Stimulated activated naive CD8-positive, alpha-beta T cell treated with anti-CD3 and anti-CD28 coated beads, Interleukin-15, Interleukin-2, amounts not matched to agents 100 U/mL and 50 U/mL, for 24 hours (primary cell): ENCODE data around the gene GDF2.

ENCODE experiments used
- ATAC-seq: fragments of 150-1000 bp; cut with Tn5 transposase; one replicate; pipeline ENCODE4 v1.10.0; 2021
- DNase-seq: peaks from one replicate; pipeline ENCODE4 v3.0.0; 2021

GDF2 gene

DNA sequence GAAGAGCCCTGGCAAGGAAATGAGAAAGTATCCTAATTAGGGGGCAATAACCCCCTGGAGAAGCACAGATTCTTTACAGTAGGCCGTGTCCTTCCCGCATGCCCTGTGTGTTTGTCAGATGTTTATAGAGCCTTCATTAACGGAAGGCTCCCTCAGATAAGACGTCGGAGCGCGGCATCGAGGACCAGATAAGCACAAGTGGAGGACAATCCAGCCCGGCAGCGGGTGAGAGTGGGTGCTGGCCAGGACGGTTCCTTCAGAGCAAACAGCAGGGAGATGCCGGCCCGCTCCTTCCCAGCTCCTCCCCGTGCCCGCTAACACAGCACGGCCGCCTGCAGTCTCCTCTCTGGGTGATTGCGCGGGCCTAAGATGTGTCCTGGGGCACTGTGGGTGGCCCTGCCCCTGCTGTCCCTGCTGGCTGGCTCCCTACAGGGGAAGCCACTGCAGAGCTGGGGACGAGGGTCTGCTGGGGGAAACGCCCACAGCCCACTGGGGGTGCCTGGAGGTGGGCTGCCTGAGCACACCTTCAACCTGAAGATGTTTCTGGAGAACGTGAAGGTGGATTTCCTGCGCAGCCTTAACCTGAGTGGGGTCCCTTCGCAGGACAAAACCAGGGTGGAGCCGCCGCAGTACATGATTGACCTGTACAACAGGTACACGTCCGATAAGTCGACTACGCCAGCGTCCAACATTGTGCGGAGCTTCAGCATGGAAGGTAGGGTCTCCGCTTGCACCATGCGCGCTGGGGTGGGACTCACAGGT, at the start of gene GDF2:
Gene GDF2 (plus strand): TSS at position 155 of the 762 bp plus-strand sequence. CDS start 215 bp downstream, at position 370.
- DNase-seq = no peak
- ATAC-seq = no peak

DNA sequence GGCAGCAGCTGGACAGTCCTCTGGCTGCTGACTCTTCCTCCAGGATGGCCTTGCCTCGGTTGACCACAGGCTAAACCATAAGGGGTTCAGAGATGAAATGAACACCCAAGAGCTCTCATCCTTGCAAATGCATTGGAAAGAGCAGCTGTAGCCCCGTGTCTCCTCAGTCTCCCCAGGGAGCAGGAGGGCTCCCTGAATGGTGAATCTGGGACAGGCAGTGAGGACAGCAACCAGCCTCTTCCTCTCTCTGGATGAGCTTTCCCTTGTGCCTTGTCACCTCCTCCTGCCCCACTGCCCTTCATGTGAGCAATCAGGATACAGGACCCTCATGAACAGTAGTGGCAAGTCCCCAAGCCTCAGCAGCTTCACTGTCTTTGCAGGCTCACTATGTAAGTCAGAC, 46.2 kb upstream of the GDF2 start:
- DNase-seq = no peak
- no peak for ATAC-seq

DNA sequence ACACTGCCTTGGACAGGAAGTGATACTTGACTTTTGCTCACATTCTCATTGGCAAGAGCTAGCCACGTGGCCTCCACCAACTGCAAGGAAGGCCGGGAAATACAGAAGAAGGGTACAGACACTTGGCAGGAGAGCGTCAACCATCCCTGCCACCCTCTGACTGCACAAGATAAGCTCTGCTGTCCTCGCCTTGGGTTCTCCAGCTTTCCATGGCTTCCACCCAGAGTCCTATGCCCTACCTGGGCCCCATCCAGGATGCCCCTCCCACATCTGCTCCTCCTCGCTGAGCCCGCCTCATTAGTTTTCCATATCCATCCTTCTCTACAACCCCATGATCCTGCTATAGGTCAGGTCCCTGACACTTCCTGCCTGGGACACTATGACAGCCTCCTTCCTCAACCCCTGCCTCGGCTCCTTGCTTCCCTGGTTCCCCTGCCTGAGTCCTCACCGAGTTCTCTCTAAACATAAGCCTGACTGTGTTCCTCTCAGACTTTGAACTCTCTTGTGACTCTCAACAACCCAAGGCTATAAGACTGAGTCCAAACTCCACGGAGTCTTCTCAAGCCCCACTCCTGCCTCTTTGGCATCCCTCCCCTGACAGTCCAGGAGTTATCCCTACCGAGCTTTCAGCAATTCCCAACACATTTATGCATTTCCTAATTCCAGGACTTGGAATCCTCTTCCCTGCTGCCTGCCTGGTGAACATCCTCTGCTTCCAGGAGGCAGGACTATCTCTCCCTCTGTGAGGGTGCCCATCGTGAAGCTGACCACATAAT, 45.5 kb upstream of the GDF2 start:
- DNase-seq (no peak), ATAC-seq (no peak)

DNA sequence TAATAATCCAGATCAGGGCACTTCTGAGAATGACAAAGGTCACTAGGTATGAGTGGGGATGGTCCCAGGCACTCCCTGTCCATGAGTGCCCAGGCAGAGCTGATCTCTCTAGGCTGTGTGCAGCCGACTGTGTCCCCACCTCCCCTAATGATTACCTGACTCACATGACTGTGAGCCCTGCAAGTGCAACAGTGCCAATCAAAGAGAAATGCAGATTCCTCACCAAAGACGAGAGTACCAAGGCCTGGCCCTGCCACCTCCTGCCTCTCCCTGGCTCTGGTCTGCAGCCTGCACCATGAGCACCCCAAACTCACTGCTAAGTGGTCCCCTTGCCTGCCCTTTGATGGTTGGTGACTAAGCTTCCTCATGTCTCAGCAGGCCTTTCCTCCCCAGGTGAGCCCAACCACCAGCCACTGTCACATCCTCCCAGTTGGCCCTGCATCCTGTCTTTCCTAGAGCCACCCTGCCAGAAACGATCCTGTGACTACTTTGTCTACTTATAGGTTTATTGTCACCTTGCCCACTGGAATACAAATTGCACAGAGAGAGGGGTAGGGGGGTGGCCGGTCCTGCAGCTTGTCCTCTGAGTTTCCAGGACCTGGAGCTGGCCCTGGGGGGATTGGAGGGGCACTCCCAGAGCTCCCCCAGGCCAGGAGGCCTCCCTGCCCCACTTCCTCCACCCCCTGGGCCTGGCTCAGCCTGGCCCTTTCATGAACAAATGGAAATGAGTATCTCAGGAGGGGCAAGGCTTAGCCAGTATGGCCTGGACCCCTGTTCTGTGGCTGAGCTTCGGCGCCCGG, 44.7 kb upstream of the GDF2 start:
- DNase-seq = peak; percentile 55
- ATAC-seq = peak; percentile 93

DNA sequence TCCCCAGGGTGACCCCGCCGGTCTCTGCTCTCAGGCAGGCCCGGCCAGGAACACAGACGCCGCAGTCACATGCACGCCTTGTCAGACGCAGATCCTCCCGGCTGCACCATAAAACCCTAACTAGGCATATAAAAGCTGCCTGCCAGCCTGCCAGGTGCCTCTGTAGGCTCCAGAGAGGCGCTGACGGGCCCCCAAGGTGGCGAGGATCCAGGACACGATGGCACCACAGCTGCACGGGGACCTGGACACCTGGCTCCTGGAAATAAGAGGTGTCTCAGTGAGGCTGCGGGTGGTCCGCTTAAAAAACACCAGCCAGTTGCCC, 44.1 kb upstream of the GDF2 start:
- no peak for ATAC-seq
- no peak for DNase-seq

- DNase-seq (no peak), ATAC-seq (no peak)
Observed at GRCh38 chr10:47278720-47279119, 43.5 kb upstream of the GDF2 start.

DNA sequence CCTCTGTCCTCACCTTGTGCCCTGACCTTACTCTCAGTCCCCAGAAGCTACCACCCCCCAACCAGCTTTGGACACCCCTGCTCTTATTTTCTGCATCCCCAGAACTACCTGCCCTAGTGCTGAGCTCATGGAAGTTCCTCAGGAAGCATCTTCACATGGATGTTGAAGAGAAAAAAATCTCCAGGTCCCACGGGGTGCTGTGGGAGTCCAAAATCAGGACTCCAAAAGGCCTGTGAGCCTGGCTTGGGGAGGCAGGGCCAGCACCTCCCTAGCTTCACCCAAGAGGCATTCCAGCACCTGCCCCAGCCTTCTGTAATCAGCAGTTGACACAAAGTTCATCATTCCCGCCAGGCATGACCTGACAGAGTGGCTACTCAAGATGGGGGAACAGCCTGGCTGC, 43.0 kb upstream of the GDF2 start:
- ATAC-seq = no peak
- DNase-seq = no peak

DNA sequence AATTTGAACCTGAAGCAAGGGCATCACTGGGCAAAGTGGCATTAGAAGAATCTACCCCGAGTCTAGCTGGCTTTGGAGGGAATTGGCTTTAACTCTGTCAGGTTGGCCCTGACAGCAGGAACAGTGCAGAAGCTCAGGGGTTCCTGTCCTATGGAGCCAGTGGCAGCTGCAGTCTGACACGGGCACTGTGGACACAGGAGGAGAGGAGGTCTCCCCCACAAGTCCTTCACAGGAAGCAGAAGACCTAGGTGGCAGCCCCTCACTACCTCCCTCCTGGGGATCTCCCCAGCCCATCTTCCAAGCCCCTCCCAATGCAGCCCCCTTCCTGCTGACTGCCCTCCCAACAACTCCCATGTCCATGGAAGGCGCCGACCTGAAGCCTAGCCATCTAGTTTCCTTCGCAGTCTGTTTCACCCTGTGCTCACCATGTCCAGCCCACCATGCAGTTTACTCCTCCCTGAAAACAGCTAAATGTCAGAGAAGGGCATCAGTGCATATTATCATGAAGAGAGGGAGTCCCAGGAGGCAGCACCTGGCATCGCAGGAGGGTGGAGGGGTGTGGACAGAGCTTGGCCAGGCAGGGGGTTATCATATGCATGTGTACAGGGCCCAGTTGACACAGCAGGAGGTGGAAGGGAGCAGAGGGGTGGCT, 40.1 kb upstream of the GDF2 start:
- no peak for ATAC-seq

DNA sequence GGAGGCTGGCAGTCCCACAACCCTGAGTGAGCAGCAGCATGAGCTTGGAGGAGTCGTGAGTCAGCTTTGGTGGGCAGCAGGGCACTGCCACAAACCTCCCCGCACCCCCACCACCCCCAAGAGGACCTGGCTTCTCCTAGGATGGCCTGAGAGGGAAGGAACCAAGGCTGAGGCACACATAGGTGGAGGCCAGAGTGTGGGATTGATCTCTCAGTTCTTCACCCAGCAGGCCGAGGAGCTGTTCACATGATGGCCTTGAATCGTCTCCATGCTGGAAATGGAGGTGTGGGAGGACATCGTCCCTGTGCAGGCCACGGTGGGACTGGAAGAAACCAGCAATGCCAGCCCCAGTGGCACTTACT, 39.6 kb upstream of the GDF2 start:
- DNase-seq (no peak), ATAC-seq (no peak)

More for the DNA sequence above, 40.1 kb upstream of the GDF2 start:
- DNase-seq = no peak

DNA sequence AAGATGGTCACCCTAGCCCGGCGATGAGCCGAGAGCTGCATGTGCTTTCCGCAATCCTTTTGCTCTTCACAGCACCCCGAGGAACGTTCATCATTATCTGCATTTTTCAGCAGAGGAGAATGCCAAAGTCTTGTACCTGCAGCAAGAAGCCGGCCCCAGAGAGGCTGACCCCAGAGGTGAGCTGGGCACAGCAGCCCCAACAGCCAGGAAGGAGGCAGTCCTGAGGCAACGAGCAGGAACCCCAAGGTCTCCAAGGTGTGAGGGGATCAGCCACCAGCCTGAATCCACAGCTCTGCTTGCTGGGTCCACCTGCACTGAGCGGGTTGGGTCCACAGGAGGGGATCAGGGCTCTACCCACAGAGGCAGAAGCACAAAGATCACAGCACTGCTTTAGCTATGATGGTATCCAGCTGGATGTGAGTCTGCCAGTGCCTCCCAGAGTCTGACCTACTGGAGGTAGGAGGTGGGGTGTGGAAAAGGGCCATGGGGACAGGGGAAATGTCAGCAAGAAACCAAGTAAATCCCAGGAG, 39.1 kb upstream of the GDF2 start:
- ATAC-seq (no peak), DNase-seq (no peak)

GRCh38 chr10:47283848-47284247, 38.4 kb upstream of the GDF2 start:
- ATAC-seq (no peak), DNase-seq (no peak)

DNA sequence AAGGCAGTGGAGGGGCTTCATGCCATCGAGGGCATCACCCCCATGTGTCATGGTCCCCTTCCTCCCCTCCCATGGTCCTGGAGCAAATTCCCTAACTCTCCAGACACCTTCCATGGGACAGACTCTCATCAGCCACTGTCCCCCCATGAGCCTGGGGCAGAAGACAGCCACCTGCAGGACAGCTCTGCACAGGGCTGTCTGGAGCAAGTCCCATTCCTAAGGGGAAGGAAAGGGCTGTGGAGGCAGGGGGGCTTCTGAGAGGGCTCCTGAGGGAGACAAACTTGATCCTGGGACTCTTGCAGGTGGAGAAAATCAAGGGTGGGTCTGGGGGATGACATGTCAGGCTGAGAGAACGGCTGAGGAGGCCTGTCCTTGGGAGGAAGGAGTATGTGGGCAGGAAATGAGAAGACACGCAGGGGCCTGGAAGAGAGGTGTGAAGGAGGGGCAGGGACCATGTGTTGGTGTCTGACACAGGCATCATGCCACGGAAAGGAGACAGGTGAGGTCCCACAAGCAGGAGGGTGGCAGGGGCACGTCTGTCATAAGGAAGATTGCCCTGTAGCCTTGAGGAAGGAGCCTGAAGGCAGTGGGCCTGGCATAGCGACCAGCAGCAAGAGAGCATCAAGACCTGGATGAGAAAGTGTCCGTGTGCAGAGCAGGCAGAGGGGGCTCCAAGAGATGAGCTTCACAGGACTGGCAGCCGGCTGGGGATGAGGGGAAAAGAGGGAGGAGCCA, 36.7 kb upstream of the GDF2 start:
- ATAC-seq (no peak), DNase-seq (no peak)

GRCh38 chr10:47286116-47286505, 36.1 kb upstream of the GDF2 start:
- ATAC-seq = no peak
- no peak for DNase-seq

DNA sequence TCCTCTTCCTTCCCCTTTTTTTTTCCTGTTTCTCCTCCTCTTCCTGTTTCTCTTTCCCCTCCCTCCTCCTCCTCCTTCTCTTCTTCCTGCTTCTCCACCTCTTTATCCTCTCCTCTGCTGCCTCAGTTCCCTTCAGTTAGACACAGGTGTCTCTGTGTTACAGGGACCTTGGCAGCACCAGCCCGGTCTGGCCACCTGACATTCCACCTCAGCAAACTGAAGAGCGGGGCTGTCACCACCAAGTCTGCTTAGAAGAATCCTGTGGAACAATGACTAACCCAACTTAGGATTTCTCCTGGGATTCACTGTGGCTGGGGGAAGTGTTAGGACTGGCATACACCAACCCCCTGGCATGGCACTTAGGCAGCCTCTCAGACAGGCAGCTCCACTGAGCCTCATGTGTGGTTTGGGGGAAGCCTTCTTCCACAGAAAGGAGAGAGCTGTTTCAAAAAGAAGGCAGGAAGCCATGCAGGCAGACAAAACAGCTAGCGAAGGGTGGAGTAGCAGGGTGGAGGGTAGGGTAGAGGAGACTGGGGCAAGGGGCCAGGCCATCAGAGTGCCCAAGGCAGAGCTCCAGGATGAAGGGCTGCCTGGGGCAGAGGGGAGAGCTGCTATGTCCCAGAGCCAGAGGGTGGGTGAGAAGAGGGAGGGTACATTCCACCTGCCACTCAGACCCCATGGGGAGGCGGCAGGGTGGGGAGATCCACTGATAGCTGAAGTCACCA, 35.5 kb upstream of the GDF2 start:
- no peak for DNase-seq

DNA sequence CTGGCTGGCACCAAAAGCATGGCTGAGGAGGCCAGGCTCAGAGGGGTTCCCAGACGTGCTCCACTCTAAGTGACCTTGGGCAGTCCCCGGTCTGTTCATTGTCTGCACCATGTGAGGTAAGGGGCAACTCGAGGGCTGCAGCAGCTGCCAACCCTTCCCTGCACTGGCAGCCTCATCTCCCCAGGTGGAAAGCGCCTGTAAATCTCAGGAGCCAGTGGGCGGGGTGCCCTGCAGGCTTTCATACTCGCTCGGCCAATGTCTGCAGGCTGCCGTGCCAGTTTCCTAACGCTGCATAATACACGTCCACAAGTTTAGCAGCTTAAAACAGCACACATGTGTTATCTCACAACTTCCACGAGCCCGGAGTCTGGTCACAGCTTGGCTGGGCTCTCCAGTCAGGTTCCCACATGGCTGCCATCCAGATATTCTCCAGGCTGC, 34.9 kb upstream of the GDF2 start:
- DNase-seq (no peak), ATAC-seq (no peak)

More for the DNA sequence above, 35.5 kb upstream of the GDF2 start:
- no peak for ATAC-seq

DNA sequence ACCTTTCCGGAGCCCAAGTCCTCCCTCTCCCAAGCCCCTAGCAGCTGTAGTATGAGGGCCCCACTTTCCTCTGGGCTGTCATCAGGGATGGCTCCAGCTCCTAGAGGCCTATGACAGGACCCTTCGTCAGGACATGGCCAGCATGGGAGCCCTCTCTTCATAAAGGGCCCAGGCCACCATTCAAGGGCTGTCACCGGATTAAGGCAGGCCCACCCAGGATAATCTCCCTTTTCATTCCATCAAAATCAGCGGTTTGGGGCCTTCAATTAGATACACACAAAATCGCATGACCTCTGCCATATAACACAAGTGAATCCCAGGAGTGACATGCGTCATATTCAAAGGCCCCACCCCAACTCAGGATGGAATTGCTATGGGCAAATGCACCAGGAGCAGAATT, 34.4 kb upstream of the GDF2 start:
- no peak for DNase-seq
- ATAC-seq = no peak

DNA sequence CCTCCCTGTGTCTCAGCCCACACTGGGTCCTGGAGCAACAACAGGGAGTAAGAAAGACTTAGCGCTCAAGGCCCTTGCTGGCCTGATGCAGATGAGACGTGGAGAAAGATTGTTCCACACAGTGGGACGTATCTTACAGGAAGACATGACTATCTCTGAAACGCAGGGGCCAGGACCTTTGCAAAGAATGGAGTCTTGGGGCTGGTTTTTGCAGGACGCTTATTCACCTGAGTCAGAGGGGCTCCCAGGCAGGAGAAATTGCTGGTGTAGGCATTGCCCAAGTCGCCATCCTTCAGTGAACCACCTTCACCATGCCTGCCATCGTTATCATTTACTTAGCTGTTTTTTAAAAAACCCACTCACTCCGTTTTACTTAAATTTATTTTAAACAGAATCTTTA, 34.0 kb upstream of the GDF2 start:
- ATAC-seq (no peak), DNase-seq (no peak)

DNA sequence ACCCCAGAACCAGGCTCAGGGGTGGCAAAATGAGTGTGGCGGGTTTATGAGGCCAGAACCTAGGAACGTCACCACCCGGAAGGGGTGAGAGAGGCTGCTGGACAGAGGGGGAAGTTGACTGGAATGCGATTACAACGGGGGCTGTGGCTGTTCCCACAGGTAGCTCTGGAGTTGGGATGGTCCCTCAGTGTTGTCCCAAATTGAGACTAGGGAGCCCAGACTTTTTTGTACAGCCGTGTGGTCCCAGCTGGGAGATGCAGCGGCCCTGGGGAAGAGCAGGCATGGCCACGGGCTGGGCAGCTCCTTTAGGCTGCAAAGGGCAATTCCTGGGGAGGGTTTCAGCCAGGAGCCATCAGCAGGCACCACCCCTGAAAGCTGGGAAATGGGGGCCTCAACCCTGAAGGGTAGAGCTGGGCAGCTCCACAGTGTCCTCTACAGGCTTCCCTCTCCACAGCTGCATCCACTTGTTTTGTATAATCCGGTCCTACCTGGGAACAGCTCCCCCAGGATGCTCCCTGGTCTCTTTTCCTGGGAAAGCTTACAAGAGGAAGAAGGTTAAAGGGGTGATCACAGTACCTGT, 33.2 kb upstream of the GDF2 start:
- no peak for ATAC-seq
- no peak for DNase-seq

- DNase-seq = no peak
Observed at GRCh38 chr10:47289921-47290320, 32.3 kb upstream of the GDF2 start.

DNA sequence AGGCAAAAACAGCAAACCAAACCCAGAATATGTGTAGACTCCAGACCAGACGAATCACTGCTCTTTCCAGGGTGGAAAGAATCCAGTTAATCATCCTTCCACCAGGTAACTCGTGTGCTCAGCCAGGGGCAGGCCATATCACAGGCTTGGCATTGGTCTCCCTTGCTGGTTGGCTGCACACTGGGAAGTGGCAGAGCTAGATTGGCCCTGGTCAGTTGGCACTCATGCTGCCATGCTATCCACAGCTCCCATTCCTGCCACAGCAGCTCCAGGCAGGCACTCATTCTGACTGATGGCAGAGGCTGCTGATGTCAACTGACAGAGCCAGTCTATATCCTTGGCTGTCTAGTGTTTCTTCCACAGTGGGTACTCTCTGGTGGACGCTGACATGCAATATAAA, 31.9 kb upstream of the GDF2 start:
- ATAC-seq = no peak
- DNase-seq = no peak

More at GRCh38 chr10:47289921-47290320, 32.3 kb upstream of the GDF2 start:
- ATAC-seq = no peak
